Astrocyte (in vitro differentiated cells and primary cell): ENCODE measurements around the gene HOXB6. TPM values are rescaled to one million over a fixed set of nuclear protein-coding genes. Genes with fewer than 3 reads are reported as not detected.

Source experiments
- DNase-seq: peaks from one replicate; pipeline ENCODE4 v3.0.0-alpha.2; 2010; ENCODE audit warnings: low read depth
- FAIRE-seq: peaks from 2 replicates; lab custom pipeline; 2011; peaks lifted over from hg19 to GRCh38; lab: Jason Lieb, UNC
- H2AFZ ChIP-seq: 2 replicates; pipeline ENCODE4 v1.6.0; 2012; ENCODE audit warnings: low read depth, low read length, inconsistent platforms
- H3K27ac ChIP-seq: 2 replicates; pipeline ENCODE4 v1.5.1; 2011; ENCODE audit warnings: low read depth, low read length, inconsistent platforms
- H3K27me3 ChIP-seq: 2 replicates; pipeline ENCODE4 v1.6.0; 2011; ENCODE audit warnings: low read length, inconsistent platforms; ENCODE audit not compliant: insufficient read depth
- H3K36me3 ChIP-seq: 2 replicates; pipeline ENCODE4 v1.5.1; 2011; ENCODE audit warnings: low read length, inconsistent platforms; ENCODE audit not compliant: insufficient read depth
- H3K4me1 ChIP-seq: 2 replicates; pipeline ENCODE4 v1.5.1; 2011; ENCODE audit warnings: low read length, inconsistent platforms; ENCODE audit not compliant: insufficient read depth
- H3K4me2 ChIP-seq: 2 replicates; pipeline ENCODE4 v1.6.0; 2012; ENCODE audit warnings: low read length, inconsistent platforms
- H3K4me3 ChIP-seq: 2 replicates; pipeline ENCODE4 v1.5.1; 2011; ENCODE audit warnings: low read depth, mild to moderate bottlenecking, low read length, inconsistent platforms; ENCODE audit not compliant: insufficient read depth
- H3K79me2 ChIP-seq: 2 replicates; pipeline ENCODE4 v1.6.0; 2012; ENCODE audit warnings: mild to moderate bottlenecking, low read length, inconsistent platforms; ENCODE audit not compliant: insufficient read depth
- H3K9ac ChIP-seq: 2 replicates; pipeline ENCODE4 v1.6.0; 2012; ENCODE audit warnings: mild to moderate bottlenecking, low read length, inconsistent platforms
- H3K9me3 ChIP-seq: 2 replicates; pipeline ENCODE4 v1.5.1; 2012; ENCODE audit warnings: low read depth, mild to moderate bottlenecking, low read length, inconsistent platforms; ENCODE audit not compliant: insufficient read depth
- H4K20me1 ChIP-seq: 2 replicates; pipeline ENCODE4 v1.6.0; 2012; ENCODE audit warnings: low read length, inconsistent platforms; ENCODE audit not compliant: insufficient read depth
- H3K27ac Mint-ChIP-seq: one replicate; pipeline ENCODE4 v1.8.0; 2021; ENCODE audit warnings: mild to moderate bottlenecking, mixed read lengths; ENCODE audit not compliant: unreplicated experiment
- H3K27me3 Mint-ChIP-seq: one replicate; pipeline ENCODE4 v1.8.0; 2021; ENCODE audit warnings: low read depth, mixed read lengths; ENCODE audit not compliant: unreplicated experiment
- H3K36me3 Mint-ChIP-seq: one replicate; pipeline ENCODE4 v1.8.0; 2021; ENCODE audit warnings: low read depth, mixed read lengths; ENCODE audit not compliant: unreplicated experiment
- H3K4me1 Mint-ChIP-seq: one replicate; pipeline ENCODE4 v1.8.0; 2021; ENCODE audit warnings: low read depth, mixed read lengths; ENCODE audit not compliant: unreplicated experiment
- H3K4me3 Mint-ChIP-seq: one replicate; pipeline ENCODE4 v1.8.0; 2021; ENCODE audit warnings: mild to moderate bottlenecking, moderate library complexity, mixed read lengths; ENCODE audit not compliant: unreplicated experiment
- H3K9me3 Mint-ChIP-seq: one replicate; pipeline ENCODE4 v1.8.0; 2021; ENCODE audit warnings: mild to moderate bottlenecking, mixed read lengths; ENCODE audit not compliant: unreplicated experiment
- EZH2 ChIP-seq: IDR thresholded peaks from 2 replicates; pipeline ENCODE4 v1.6.1; 2012; ENCODE audit warnings: mild to moderate bottlenecking, low read length, inconsistent platforms; ENCODE audit not compliant: insufficient read depth
- total RNA-seq: library from RNA; stranded (reverse); gene quantifications from 2 replicates; pipeline ENCODE4 v1.2.1, GENCODE V29; 2021
- TF ChIP-seq, protein P1 (sequence below): IDR thresholded peaks from 2 replicates; pipeline ENCODE4 v1.5.1; 2011; ENCODE audit warnings: low read depth, mild to moderate bottlenecking, inconsistent platforms, low read length, moderate library complexity; ENCODE audit not compliant: insufficient read depth

Gene HOXB6
- total RNA-seq, 1 donor from 2014 or later: not detected

DNA sequence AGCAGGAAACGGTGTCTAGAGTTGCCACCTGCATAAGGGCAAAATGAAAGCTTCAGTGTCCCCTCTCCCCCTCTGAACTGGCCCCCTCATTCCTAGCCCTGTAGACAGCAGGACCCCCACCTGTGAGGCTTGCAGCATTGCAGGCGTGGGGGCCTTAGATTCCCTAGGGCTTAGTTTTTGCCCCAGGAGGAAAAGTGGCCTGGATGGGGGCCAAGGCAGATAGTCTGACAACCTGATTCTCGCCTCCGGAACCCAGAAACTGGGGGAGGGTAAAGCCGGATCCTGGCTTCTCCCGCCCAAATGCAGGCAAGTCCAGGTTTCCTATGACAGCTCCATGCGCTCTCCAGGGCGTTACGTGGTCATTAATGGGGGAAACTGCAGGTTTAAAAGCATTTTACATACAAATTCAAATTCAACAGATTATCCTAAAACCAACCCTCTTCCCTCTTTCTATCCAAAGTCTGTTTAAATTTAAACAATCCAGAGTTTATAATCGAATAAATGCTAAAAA, 678 bp upstream of the HOXB6 start:
- no peak overlapping the region for H2AFZ ChIP-seq
- FAIRE-seq (no peak), DNase-seq (no peak)
- H3K9me3 ChIP-seq: peaks cover 3% of the 10 kb centered on the region
- H3K27me3 Mint-ChIP-seq: peaks cover 88% of the 10 kb centered on the region
- no peak overlapping the region for H3K9ac ChIP-seq
- H3K36me3 ChIP-seq: no peaks in the 10 kb centered on the region
- no peak overlapping the region for H3K4me3 Mint-ChIP-seq
- peaks cover 41% of the 10 kb centered on the region for H3K9me3 Mint-ChIP-seq
- no peak overlapping the region for H3K4me2 ChIP-seq
- H3K27ac ChIP-seq: no peak overlapping the region
- no peak overlapping the region for H3K27ac Mint-ChIP-seq
- peaks cover 27% of the 10 kb centered on the region for H4K20me1 ChIP-seq
- H3K4me1 Mint-ChIP-seq: no peaks in the 10 kb centered on the region
- H3K27me3 ChIP-seq: peaks cover 96% of the 10 kb centered on the region
- H3K4me3 ChIP-seq: no peak overlapping the region
- H3K36me3 Mint-ChIP-seq: no peaks in the 10 kb centered on the region
- H3K4me1 ChIP-seq: peaks cover 2% of the 10 kb centered on the region
- no peaks in the 10 kb centered on the region for H3K79me2 ChIP-seq
- TF ChIP-seq, protein P1, sequence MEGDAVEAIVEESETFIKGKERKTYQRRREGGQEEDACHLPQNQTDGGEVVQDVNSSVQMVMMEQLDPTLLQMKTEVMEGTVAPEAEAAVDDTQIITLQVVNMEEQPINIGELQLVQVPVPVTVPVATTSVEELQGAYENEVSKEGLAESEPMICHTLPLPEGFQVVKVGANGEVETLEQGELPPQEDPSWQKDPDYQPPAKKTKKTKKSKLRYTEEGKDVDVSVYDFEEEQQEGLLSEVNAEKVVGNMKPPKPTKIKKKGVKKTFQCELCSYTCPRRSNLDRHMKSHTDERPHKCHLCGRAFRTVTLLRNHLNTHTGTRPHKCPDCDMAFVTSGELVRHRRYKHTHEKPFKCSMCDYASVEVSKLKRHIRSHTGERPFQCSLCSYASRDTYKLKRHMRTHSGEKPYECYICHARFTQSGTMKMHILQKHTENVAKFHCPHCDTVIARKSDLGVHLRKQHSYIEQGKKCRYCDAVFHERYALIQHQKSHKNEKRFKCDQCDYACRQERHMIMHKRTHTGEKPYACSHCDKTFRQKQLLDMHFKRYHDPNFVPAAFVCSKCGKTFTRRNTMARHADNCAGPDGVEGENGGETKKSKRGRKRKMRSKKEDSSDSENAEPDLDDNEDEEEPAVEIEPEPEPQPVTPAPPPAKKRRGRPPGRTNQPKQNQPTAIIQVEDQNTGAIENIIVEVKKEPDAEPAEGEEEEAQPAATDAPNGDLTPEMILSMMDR: no peak
- TF ChIP-seq EZH2: peak; percentile 30

DNA sequence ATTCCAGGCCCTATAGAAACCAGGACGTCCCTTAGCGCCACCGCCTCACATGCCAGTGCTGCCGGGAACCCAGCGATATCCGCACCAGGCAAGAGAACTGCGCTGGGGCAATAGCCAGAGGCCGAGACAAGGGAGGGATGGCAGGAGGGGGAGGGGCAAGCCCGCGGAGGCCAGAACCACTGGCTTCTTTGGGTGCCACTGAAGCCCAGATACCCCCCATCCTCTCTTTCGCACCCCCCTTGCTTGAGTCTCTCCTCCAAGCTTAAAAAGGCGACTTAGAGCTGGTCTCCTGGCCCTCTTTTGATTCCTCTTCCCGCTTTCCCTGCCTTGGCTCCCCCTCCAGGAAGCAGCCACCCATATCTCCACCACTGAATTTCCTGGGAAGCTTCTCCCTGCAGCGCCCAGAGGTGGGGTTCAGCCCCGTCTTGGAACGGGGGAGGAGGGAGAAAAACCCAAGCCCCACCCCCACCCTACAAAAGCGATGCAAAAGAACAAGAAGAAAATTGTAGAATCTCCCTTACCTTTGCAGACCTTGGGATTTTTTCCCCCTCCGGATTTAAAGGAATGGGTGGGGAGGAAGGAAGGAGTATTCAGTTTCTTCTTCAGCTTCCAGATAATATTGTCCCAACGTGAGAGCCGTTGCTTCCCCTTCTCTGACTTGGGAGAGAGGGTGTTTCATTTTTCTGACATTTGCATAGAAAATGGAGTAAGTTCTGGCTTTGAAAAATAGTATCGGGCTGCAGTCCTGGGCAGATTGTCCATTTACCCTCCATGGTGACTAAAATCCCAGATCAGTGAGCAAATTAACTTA, 622 bp downstream of the HOXB6 start:
- Histone ChIP-seq H3K4me2 (no peak overlapping the region), H3K27me3 (peaks cover 96% of the 10 kb centered on the region), H4K20me1 (peaks cover 35% of the 10 kb centered on the region), H3K36me3 (no peaks in the 10 kb centered on the region), H3K4me1 (no peaks in the 10 kb centered on the region), H3K79me2 (no peaks in the 10 kb centered on the region), H3K9ac (no peak overlapping the region), H3K9me3 (peaks cover 3% of the 10 kb centered on the region), H3K4me3 (no peak overlapping the region), H3K27ac (no peak overlapping the region), H2AFZ (no peak overlapping the region)
- Mint-ChIP-seq H3K9me3 (peaks cover 48% of the 10 kb centered on the region), H3K27ac (no peak overlapping the region), H3K4me3 (no peak overlapping the region), H3K27me3 (peaks cover 94% of the 10 kb centered on the region), H3K4me1 (no peaks in the 10 kb centered on the region), H3K36me3 (no peaks in the 10 kb centered on the region)
- peak; percentile 30 for TF ChIP-seq EZH2
- TF ChIP-seq, protein P1: no peak
- DNase-seq (no peak), FAIRE-seq (no peak)
